SK-N-SH (cell line): ENCODE results near the gene INKA1. TPM values are rescaled to one million over a fixed set of nuclear protein-coding genes. Genes with fewer than 3 reads are reported as not detected.

Experiments
- CTCF ChIA-PET: fragments of 300-600, 350-600 bp; formaldehyde crosslinking; extraction: SDS; loops from one replicate; lab custom pipeline; 2021; lab: Yijun Ruan, JAX
- POLR2A ChIA-PET: fragments of 350-600 bp; sonication (Branson Sonifier 250); formaldehyde crosslinking; extraction: SDS; loops from one replicate; lab custom pipeline; 2020; ENCODE audit warnings: antibody characterized with exemption, inconsistent platforms; lab: Yijun Ruan, JAX
- DNase-seq: peaks from one replicate; pipeline ENCODE4 v3.0.0; 2012
- H2AFZ ChIP-seq: fragments of 200-600 bp; sonication (generic); 2 replicates; pipeline ENCODE4 v1.8.1; 2016; ENCODE audit warnings: antibody characterized with exemption, mild to moderate bottlenecking, low read depth
- H3F3A ChIP-seq: fragments of 200-600 bp; sonication (generic); replicated peaks from 2 replicates; pipeline ENCODE3; 2016; ENCODE audit warnings: antibody characterized with exemption, mild to moderate bottlenecking; ENCODE audit not compliant: insufficient read depth
- H3K27ac ChIP-seq, 2 experiments: fragments of 200-500 bp in 1 of 2; fragments of 200-600 bp in 1 of 2; sonication (Bioruptor generic) in 1 of 2; sonication (generic), shearing (Covaris generic) in 1 of 2; 2 replicates each; pipeline versions ENCODE4 v1.5.1 to v1.6.1; 2014 to 2016; ENCODE audit warnings: low read depth in 2 of 2, inconsistent platforms in 1 of 2, low read length in 1 of 2, mild to moderate bottlenecking in 1 of 2, mixed read lengths in 1 of 2
- H3K27me3 ChIP-seq: fragments of 200-600 bp; sonication (generic), shearing (Covaris generic); 2 replicates; pipeline ENCODE4 v1.6.1; 2016; ENCODE audit warnings: mixed run types; ENCODE audit not compliant: insufficient read depth
- H3K36me3 ChIP-seq, 2 experiments: fragments of 200-500 bp in 1 of 2; fragments of 200-600 bp in 1 of 2; sonication (Bioruptor generic) in 1 of 2; sonication (generic) in 1 of 2; replicated peaks in 1 of 2; 2 replicates each; pipeline versions ENCODE3 to v1.5.1; 2014 to 2016; ENCODE audit warnings: low read length in 1 of 2, mild to moderate bottlenecking in 1 of 2; ENCODE audit not compliant: insufficient read depth in 2 of 2, control insufficient read depth in 1 of 2
- H3K4me1 ChIP-seq, 2 experiments: fragments of 200-500 bp in 1 of 2; fragments of 200-600 bp in 1 of 2; sonication (Bioruptor generic) in 1 of 2; sonication (generic), shearing (Covaris generic) in 1 of 2; 2 replicates each; pipeline versions ENCODE4 v1.5.1 to v1.6.1; 2014 to 2016; ENCODE audit warnings: low read depth in 1 of 2, low read length in 1 of 2, mixed run types in 1 of 2; ENCODE audit not compliant: insufficient read depth in 2 of 2, control insufficient read depth in 1 of 2
- H3K4me2 ChIP-seq: fragments of 200-600 bp; sonication (generic), shearing (Covaris generic); 2 replicates; pipeline ENCODE4 v1.6.1; 2017; ENCODE audit warnings: mixed run types
- H3K4me3 ChIP-seq, 2 experiments: fragments of 200-500 bp in 1 of 2; fragments of 200-600 bp in 1 of 2; sonication (Bioruptor generic) in 1 of 2; sonication (generic), shearing (Covaris generic) in 1 of 2; 2 replicates each; pipeline versions ENCODE4 v1.5.1 to v1.8.1; 2014 to 2016; ENCODE audit warnings: low read depth in 2 of 2, inconsistent platforms in 1 of 2, low read length in 1 of 2, mild to moderate bottlenecking in 1 of 2, mixed read lengths in 1 of 2, moderate library complexity in 1 of 2
- H3K79me2 ChIP-seq: fragments of 200-600 bp; sonication (generic); 2 replicates; pipeline ENCODE4 v1.8.1; 2017; ENCODE audit warnings: mild to moderate bottlenecking; ENCODE audit not compliant: insufficient read depth
- H3K9ac ChIP-seq: fragments of 200-600 bp; sonication (generic); 2 replicates; pipeline ENCODE4 v1.6.1; 2017; ENCODE audit warnings: mixed run types
- H3K9me2 ChIP-seq: fragments of 200-600 bp; sonication (generic); 2 replicates; pipeline ENCODE4 v1.6.1; 2017; ENCODE audit warnings: mixed run types
- H3K9me3 ChIP-seq: fragments of 200-600 bp; sonication (generic); 2 replicates; pipeline ENCODE4 v1.6.1; 2017; ENCODE audit warnings: mixed run types, mild to moderate bottlenecking, moderate library complexity
- H4K20me1 ChIP-seq: fragments of 200-600 bp; sonication (generic); 2 replicates; pipeline ENCODE4 v1.6.1; 2017; ENCODE audit warnings: mild to moderate bottlenecking, mixed run types; ENCODE audit not compliant: insufficient read depth
- CHD2 ChIP-seq: fragments of 150-350 bp; IDR thresholded peaks from 2 replicates; pipeline ENCODE4 v1.6.1; 2018; ENCODE audit warnings: low read length; ENCODE audit not compliant: partially characterized antibody
- ELF1 ChIP-seq: IDR thresholded peaks from 2 replicates; pipeline ENCODE4 v1.4.0; 2012
- EZH2phosphoT487 ChIP-seq: fragments of 200-600 bp; sonication (generic); IDR thresholded peaks from 2 replicates; pipeline ENCODE4 v1.6.1; 2017; ENCODE audit warnings: low read depth, mixed run types, mild to moderate bottlenecking, antibody characterized with exemption, moderate library complexity, borderline replicate concordance
- GABPA ChIP-seq: IDR thresholded peaks from 2 replicates; pipeline ENCODE4 v1.4.0; 2012; ENCODE audit warnings: low read depth, mild to moderate bottlenecking
- GATA2 ChIP-seq: sonication (generic); formaldehyde crosslinking; IDR thresholded peaks from 2 replicates; pipeline ENCODE4 v1.5.0; 2020; ENCODE audit warnings: mild to moderate bottlenecking, missing genetic modification reagents
- MEF2A ChIP-seq: IDR thresholded peaks from 2 replicates; pipeline ENCODE4 v1.4.0; 2012; ENCODE audit warnings: low read depth, borderline replicate concordance
- NFIC ChIP-seq: IDR thresholded peaks from 2 replicates; pipeline ENCODE4 v1.4.0; 2012; ENCODE audit warnings: borderline replicate concordance
- NRF1 ChIP-seq: IDR thresholded peaks from 2 replicates; pipeline ENCODE4 v1.6.1; 2012; ENCODE audit warnings: low read depth, mild to moderate bottlenecking, low read length
- POLR2AphosphoS5 ChIP-seq: IDR thresholded peaks from 2 replicates; pipeline ENCODE4 v1.6.1; 2012; ENCODE audit warnings: low read depth, low read length
- RAD21 ChIP-seq: IDR thresholded peaks from 2 replicates; pipeline ENCODE4 v1.6.1; 2012; ENCODE audit warnings: mild to moderate bottlenecking, low read length
- RCOR1 ChIP-seq: fragments of 150-350 bp; IDR thresholded peaks from 2 replicates; pipeline ENCODE4 v1.6.1; 2017; ENCODE audit warnings: antibody characterized with exemption, low read length
- RXRA ChIP-seq: IDR thresholded peaks from 2 replicates; pipeline ENCODE4 v1.4.0; 2012; ENCODE audit warnings: low read depth, mild to moderate bottlenecking, borderline replicate concordance
- SMC3 ChIP-seq: IDR thresholded peaks from 2 replicates; pipeline ENCODE4 v1.6.1; 2012; ENCODE audit warnings: low read depth, low read length, improper control_type of control experiment
- TAF1 ChIP-seq: IDR thresholded peaks from 2 replicates; pipeline ENCODE4 v1.6.1; 2012; ENCODE audit warnings: low read depth, mild to moderate bottlenecking, low read length, moderate library complexity, borderline replicate concordance
- TEAD4 ChIP-seq: IDR thresholded peaks from 2 replicates; pipeline ENCODE4 v1.4.0; 2012; ENCODE audit warnings: mild to moderate bottlenecking, borderline replicate concordance; ENCODE audit not compliant: insufficient read depth
- YY1 ChIP-seq: IDR thresholded peaks from 2 replicates; pipeline ENCODE4 v1.4.0; 2012; ENCODE audit warnings: low read depth, mild to moderate bottlenecking
- WGBS: methylation state at CpG from one replicate; pipeline ENCODE4 v1.1.6; 2017; ENCODE audit warnings: low lambda C conversion rate; 5-methylcytosine and 5-hydroxymethylcytosine counted together
- polyA plus RNA-seq, 3 experiments: library from polyadenylated mRNA; depleted of rRNA; stranded (reverse); fragments of >200 nt; gene quantifications; 2 replicates each; pipeline ENCODE4 v1.2.3, GENCODE V29; 2012
- TF ChIP-seq, protein P1 (sequence below): IDR thresholded peaks from 2 replicates; pipeline ENCODE4; 2012
- TF ChIP-seq, protein P2 (sequence below): fragments of 150-350 bp; IDR thresholded peaks from 2 replicates; pipeline ENCODE4 v1.6.1; 2016; ENCODE audit warnings: mild to moderate bottlenecking, low read depth, low read length
- TF ChIP-seq, protein P3 (sequence below): IDR thresholded peaks from 2 replicates; pipeline ENCODE4 v1.4.0; 2012; ENCODE audit warnings: low read depth, borderline replicate concordance
- TF ChIP-seq, protein P4 (sequence below): IDR thresholded peaks from 2 replicates; pipeline ENCODE4 v1.4.0; 2012; ENCODE audit warnings: low read depth, borderline replicate concordance
- TF ChIP-seq, protein P5 (sequence below): IDR thresholded peaks from 2 replicates; pipeline ENCODE4 v1.6.1; 2012; ENCODE audit warnings: mild to moderate bottlenecking, low read depth, low read length, moderate library complexity

Gene INKA1
- polyA plus RNA-seq, 1 of the 3 experiments (the other 2 are of a cell fraction): 3.4 TPM

DNA sequence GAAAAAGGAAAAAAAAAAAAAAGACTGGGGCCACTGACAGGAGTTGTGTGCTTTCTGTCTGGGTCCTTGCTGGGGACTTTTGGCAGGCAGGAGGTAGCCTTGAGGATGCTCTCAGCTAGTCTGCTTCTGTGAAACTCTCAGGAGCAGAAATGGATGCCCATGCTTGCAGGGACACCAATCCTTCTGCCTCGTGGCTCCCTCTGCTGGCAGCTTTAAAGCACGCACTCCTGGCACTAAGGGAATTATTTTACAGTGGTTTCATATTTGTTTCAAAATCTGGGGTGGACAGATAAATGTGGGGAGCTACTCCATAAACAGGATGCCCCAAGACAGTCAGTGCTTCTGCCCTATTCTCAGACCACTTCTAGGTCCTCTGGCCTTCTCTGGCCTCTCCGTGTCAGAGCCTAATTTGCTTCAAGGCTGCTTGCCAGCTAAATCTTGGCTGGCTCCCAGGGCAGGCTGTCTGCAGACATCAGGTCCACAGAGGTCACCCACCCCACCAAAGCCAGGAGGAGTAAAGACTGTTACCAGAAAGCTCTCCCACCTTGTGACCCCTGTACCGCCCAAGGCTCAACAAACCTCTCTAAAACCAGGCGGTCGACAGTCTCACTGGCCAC is 36.2 kb downstream of the INKA1 start (continued):
- TF ChIP-seq, protein P1, sequence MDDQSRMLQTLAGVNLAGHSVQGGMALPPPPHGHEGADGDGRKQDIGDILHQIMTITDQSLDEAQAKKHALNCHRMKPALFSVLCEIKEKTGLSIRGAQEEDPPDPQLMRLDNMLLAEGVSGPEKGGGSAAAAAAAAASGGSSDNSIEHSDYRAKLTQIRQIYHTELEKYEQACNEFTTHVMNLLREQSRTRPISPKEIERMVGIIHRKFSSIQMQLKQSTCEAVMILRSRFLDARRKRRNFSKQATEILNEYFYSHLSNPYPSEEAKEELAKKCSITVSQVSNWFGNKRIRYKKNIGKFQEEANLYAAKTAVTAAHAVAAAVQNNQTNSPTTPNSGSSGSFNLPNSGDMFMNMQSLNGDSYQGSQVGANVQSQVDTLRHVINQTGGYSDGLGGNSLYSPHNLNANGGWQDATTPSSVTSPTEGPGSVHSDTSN: no peak
- TF ChIP-seq, protein P2, sequence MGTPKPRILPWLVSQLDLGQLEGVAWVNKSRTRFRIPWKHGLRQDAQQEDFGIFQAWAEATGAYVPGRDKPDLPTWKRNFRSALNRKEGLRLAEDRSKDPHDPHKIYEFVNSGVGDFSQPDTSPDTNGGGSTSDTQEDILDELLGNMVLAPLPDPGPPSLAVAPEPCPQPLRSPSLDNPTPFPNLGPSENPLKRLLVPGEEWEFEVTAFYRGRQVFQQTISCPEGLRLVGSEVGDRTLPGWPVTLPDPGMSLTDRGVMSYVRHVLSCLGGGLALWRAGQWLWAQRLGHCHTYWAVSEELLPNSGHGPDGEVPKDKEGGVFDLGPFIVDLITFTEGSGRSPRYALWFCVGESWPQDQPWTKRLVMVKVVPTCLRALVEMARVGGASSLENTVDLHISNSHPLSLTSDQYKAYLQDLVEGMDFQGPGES: no peak
- TF ChIP-seq SMC3 (peak; percentile 96), CHD2 (no peak), GABPA (no peak), ELF1 (no peak), EZH2phosphoT487 (no peak), RXRA (no peak), GATA2 (CRISPR knock-in tag) (no peak), RCOR1 (0 out of 2 replicates have a peak, but pooled peaks have one; percentile 41), NFIC (peak; percentile 63), RAD21 (peak; percentile 88), MEF2A (no peak)
- TF ChIP-seq, protein P3, sequence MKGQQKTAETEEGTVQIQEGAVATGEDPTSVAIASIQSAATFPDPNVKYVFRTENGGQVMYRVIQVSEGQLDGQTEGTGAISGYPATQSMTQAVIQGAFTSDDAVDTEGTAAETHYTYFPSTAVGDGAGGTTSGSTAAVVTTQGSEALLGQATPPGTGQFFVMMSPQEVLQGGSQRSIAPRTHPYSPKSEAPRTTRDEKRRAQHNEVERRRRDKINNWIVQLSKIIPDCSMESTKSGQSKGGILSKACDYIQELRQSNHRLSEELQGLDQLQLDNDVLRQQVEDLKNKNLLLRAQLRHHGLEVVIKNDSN: no peak
- TF ChIP-seq, protein P4, sequence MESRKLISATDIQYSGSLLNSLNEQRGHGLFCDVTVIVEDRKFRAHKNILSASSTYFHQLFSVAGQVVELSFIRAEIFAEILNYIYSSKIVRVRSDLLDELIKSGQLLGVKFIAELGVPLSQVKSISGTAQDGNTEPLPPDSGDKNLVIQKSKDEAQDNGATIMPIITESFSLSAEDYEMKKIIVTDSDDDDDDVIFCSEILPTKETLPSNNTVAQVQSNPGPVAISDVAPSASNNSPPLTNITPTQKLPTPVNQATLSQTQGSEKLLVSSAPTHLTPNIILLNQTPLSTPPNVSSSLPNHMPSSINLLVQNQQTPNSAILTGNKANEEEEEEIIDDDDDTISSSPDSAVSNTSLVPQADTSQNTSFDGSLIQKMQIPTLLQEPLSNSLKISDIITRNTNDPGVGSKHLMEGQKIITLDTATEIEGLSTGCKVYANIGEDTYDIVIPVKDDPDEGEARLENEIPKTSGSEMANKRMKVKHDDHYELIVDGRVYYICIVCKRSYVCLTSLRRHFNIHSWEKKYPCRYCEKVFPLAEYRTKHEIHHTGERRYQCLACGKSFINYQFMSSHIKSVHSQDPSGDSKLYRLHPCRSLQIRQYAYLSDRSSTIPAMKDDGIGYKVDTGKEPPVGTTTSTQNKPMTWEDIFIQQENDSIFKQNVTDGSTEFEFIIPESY: no peak

DNA sequence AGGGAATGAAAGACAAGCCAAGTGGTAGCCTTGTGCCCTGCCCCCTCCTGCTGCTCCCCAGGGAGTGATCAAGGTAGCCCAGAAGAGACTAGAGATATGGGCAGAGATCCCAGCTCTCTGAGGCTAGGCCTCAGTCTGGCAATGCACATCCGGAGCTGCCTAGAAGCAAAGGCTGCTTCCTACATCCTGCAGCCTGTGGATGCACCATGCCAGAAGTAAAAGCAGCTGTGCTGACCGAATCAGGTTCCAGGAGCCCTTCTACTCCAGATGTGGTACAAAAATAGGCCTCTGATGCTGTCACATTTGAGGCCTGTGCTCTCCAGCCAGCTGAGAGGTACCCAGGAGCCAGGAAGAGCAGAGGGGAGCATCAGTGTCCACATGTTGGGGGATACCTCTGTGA is 37.3 kb downstream of the INKA1 start:
- Histone ChIP-seq H3F3A (no peaks in the 10 kb centered on the region), H3K9ac (no peak overlapping the region), H3K27ac (peak overlapping the region in 1 of 2 experiments; percentile 93; a peak in 2 of 4 replicates), H3K4me1 (peaks cover 0 to 48% of the 10 kb centered on the region in 2 experiments; a peak in 1 of 4 replicates), H3K79me2 (no peaks in the 10 kb centered on the region), H3K36me3 (peaks cover under 1 to 18% of the 10 kb centered on the region in 2 experiments), H3K4me2 (no peak overlapping the region), H2AFZ (no peak overlapping the region), H3K9me3 (no peaks in the 10 kb centered on the region), H3K4me3 (no peak overlapping the region), H3K27me3 (no peaks in the 10 kb centered on the region), H4K20me1 (no peaks in the 10 kb centered on the region), H3K9me2 (no peaks in the 10 kb centered on the region)
- no peak for DNase-seq
- ChIA-PET CTCF (interaction anchor here (0.6 to 14.6 kb wide), 11 partner anchors 8 to 120 kb away, joined by 3 to 386 read pairs (median 16); partner anchors contain the start of genes AMIGO3, CAMKV, CDHR4 and INKA1), POLR2A (interaction anchor here (3.9 kb wide), 1 partner anchor 36 kb away, joined by 37 read pairs; the partner anchor contains the start of gene INKA1)
- 67% methylated on average over 1 of the region's 2 CpGs for WGBS
- TF ChIP-seq MEF2A: no peak
- TF ChIP-seq YY1: no peak
- no peak for TF ChIP-seq GABPA
- TF ChIP-seq RCOR1: no peak
- no peak for TF ChIP-seq TAF1
- TF ChIP-seq, protein P5, sequence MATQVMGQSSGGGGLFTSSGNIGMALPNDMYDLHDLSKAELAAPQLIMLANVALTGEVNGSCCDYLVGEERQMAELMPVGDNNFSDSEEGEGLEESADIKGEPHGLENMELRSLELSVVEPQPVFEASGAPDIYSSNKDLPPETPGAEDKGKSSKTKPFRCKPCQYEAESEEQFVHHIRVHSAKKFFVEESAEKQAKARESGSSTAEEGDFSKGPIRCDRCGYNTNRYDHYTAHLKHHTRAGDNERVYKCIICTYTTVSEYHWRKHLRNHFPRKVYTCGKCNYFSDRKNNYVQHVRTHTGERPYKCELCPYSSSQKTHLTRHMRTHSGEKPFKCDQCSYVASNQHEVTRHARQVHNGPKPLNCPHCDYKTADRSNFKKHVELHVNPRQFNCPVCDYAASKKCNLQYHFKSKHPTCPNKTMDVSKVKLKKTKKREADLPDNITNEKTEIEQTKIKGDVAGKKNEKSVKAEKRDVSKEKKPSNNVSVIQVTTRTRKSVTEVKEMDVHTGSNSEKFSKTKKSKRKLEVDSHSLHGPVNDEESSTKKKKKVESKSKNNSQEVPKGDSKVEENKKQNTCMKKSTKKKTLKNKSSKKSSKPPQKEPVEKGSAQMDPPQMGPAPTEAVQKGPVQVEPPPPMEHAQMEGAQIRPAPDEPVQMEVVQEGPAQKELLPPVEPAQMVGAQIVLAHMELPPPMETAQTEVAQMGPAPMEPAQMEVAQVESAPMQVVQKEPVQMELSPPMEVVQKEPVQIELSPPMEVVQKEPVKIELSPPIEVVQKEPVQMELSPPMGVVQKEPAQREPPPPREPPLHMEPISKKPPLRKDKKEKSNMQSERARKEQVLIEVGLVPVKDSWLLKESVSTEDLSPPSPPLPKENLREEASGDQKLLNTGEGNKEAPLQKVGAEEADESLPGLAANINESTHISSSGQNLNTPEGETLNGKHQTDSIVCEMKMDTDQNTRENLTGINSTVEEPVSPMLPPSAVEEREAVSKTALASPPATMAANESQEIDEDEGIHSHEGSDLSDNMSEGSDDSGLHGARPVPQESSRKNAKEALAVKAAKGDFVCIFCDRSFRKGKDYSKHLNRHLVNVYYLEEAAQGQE: no peak
- TF ChIP-seq TEAD4: no peak
- TF ChIP-seq RAD21: no peak
- TF ChIP-seq POLR2AphosphoS5: no peak
- no peak for TF ChIP-seq ELF1
- TF ChIP-seq NRF1: no peak
- TF ChIP-seq RXRA: no peak
- TF ChIP-seq, protein P1: no peak
